ENCODE results near the gene EFNA2.

Gene EFNA2

GRCh38 chr19:1282588-1283206 is 3.0 kb upstream of the EFNA2 start:
- TF ChIP-seq CTCF (IDR thresholded peaks at IDR 0.05; ENCODE audit: control insufficient read depth, insufficient read depth, low read depth, low read length, missing control alignments): no peak
- no peak for DNase-seq (ENCODE audit: low read depth)
- H3K4me3 ChIP-seq (ENCODE audit: control insufficient read depth, low read depth, low read length): no peak overlapping the region

GRCh38 chr19:1283207-1283916 is 2.3 kb upstream of the EFNA2 start:
- TF ChIP-seq CTCF (IDR thresholded peaks at IDR 0.05; ENCODE audit: control insufficient read depth, insufficient read depth, low read depth, low read length, missing control alignments): no peak
- no peak for DNase-seq (ENCODE audit: low read depth)
- H3K4me3 ChIP-seq (ENCODE audit: control insufficient read depth, low read depth, low read length): no peak overlapping the region

GRCh38 chr19:1283917-1284292 is 1.8 kb upstream of the EFNA2 start:
- no peak for DNase-seq (ENCODE audit: low read depth)
- no peak overlapping the region for H3K4me3 ChIP-seq (ENCODE audit: control insufficient read depth, low read depth, low read length)
- no peak for TF ChIP-seq CTCF (IDR thresholded peaks at IDR 0.05; ENCODE audit: control insufficient read depth, insufficient read depth, low read depth, low read length, missing control alignments)

- no peak overlapping the region for H3K4me3 ChIP-seq (ENCODE audit: control insufficient read depth, low read depth, low read length)
- no peak for TF ChIP-seq CTCF (IDR thresholded peaks at IDR 0.05; ENCODE audit: control insufficient read depth, insufficient read depth, low read depth, low read length, missing control alignments)
- DNase-seq (ENCODE audit: low read depth): no peak
Measured at GRCh38 chr19:1284293-1284978, 1.2 kb upstream of the EFNA2 start.

- TF ChIP-seq CTCF (IDR thresholded peaks at IDR 0.05; ENCODE audit: control insufficient read depth, insufficient read depth, low read depth, low read length, missing control alignments): no peak
- no peak overlapping the region for H3K4me3 ChIP-seq (ENCODE audit: control insufficient read depth, low read depth, low read length)
- DNase-seq (ENCODE audit: low read depth): no peak
Measured at GRCh38 chr19:1284979-1285736, 515 bp upstream of the EFNA2 start.

All from AG09309 (cell line).